Glomerular endothelial cell (primary cell): ENCODE data around the gene APOBEC3B. TPM values are rescaled to one million over a fixed set of nuclear protein-coding genes. Genes with fewer than 3 reads are reported as not detected.
"Not testable (repeated sequence)": the region's sequence is repeated elsewhere in the genome, so short reads cannot be mapped to it uniquely, and the experiment has no call there.

ENCODE experiments used
- DNase-seq: peaks from one replicate; pipeline ENCODE4 v3.0.0-alpha.2; 2011; ENCODE audit warnings: low read depth, low spot score; ENCODE audit errors: extremely low read depth
- total RNA-seq: library from RNA; depleted of rRNA; stranded (reverse); fragments of >200 nt; gene quantifications from 2 replicates; pipeline ENCODE4 v1.2.3, GENCODE V29; 2015

The APOBEC3B gene
- total RNA-seq, 1 donor from 2014 or later, result 4.7 TPM

DNA sequence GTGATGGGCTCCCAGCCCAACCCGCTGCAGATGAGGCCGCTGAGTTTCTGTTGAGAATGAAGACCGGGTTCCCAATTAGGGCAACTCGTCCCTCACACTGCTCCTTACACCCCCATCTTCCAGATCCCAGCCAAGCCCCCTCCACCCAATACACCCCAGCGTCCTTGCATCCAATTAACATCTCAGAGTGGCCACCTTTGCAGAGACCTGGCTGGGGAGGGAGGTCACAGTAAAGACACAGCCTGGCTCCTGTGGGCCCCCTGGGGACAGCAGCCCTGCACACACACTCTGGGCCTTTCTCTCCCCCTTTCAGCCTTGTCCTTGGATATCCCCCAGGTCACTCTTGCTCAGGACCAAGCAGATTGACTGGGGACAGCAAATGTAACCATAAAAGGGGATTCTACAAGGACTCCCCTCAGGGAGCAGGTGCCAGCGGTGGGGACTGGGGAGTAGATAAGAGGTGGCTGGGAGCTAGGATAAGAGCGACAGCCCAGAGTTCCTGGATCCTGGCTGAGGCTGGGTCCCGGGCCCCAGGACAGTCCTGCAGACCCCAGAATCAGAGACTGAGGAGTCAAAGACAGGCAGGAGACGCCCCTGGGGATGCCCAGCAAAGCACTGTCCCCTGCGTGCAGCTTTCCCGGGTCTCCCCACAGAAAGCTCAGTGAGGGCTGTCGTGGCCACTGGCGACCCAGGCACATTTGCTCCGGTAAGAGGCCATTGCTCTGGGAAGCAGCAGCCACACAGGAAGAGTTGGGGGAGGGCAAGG is 16.4 kb upstream of the APOBEC3B start:
- DNase-seq, result no peak

DNA sequence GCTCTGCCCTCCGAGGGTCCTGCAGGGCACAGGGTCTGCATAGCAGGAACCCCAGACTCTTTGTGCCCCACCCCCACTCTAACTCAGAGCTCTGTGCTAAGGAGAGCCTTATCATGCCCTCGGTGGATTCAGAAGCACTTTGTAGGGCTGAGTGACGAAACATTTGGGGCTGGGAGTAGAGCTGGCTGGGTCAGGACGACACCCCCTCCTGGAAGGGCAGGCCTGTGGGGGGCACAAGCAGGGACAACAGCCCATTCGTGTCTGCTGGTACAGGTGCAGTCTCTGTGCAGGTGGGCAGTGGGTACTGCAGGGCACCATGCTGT is 15.8 kb upstream of the APOBEC3B start:
- no peak for DNase-seq

DNA sequence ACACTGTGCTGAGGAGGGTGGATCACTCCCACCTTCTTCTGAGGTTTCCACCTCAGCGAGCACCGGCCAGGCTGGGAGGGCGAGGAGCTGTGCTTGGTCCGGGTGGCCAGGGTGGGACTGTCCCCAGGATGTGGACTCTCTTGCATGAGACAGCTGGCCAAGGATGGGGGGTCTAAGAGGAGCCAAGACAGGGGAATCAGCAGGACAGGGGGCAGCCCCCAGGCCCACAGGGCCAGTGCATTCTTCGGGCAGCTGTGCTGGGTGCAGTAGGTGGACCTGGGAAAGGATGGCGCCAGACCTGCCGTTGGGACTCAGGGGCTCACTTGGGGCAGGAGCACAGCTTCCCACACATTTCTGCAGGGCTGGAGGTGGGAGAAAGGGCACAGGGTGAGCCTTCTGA is 15.2 kb upstream of the APOBEC3B start:
- DNase-seq, result no peak

DNA sequence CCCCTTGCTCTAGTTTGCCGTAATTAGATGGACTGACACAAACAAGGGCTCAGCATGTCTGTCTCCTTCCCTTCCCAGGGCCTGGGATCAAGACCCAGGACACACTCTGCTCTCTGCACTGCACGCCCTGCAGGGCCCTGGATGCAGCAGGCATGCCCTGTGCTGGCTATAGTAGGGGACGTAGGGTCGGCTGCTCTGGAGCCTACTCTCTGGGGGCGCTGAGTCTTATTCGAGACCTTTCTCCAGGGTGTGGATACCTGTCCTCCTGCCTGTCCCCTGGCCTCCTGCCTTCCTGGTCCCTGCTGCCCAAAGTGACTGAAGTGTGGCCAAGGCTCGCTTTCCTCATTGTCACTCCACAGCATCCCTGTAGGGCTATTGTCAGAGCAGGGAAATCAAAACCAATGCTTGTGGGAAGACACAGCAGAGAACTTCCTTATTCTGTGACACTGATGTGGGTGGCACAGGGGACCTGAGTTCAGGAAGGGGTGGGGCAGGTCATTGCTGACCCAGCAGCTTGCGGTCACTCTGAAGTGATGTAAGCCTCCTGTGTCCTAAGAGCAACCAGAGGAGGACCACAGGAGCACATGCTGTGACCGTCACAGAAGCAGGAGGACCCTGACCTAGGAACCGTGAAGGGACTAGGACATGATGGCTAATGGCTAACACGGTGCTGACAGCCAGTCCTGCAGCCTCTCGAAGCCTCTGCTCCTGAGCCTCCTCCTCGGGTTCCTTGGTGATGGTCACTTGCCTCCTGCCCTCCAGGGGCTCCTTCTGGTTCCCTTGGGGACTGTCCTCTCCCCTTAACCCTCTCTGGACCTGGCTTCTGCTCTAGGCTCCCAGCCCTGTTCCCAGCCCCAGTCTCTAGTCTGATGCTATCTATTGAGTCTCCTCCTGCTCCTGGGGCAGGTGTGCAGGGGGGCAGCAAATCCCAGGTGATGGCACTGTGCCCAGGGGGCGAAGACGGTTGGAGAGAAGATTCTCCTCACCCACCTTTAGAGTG is 14.4 kb upstream of the APOBEC3B start:
- DNase-seq, result no peak

DNA sequence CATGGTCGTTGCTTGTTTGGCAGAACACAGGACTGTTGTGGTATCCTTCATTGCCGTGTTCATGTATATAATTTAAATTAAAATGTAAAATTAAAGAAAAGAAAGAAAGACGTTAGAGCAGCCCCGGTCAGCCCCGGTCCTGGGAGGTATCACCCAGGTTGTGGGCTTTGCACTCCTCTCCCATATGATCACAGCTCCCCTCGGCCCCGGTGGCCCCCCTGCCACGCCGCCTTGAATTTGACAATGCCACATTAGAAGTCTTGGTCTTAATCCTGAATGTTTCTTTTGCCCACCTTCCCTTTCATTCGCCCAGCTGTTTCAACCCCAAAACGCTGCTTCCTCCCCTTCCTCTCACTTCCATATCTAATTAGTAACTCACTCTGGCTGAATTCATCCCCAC is 13.3 kb upstream of the APOBEC3B start:
- no peak for DNase-seq

DNA sequence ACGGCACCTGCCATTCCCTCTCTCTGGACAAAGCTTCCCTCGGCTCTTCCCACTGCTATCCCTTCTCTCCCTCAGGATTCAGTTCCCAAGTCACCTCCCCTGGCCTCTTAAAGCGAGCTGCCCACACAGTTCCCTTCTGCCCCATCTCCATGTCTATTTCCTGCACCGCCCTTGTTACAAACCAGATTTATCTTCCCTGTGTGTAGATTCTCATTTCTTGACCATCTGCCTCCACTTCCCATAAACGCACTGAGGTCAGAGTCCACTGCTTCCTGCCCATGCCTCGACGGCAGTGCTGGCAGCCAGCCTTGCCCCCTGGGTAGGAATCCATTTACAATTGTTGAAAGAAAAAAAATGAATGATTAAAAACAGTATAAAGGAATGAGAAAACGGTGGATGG is 11.6 kb upstream of the APOBEC3B start:
- DNase-seq, result no peak

DNA sequence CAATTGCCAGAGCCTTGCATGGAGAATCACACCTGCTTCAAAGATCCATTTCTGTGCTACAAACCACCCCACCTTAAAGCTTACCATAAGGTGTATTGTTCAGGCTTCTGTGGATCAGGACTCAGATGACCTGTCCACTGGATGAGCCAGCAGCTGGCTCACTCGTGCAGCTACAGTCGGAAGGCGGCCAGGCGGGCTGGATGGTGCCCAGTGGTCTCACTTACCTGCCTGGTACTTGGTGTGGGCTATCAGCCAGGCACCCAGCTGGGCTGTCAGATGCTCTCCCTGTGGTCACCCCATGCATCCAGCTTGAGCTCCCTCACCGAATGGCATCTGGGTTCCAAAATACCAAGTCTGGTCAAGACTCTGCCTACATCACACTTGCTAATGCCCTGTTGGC is 10.9 kb upstream of the APOBEC3B start:
- DNase-seq, result no peak

DNA sequence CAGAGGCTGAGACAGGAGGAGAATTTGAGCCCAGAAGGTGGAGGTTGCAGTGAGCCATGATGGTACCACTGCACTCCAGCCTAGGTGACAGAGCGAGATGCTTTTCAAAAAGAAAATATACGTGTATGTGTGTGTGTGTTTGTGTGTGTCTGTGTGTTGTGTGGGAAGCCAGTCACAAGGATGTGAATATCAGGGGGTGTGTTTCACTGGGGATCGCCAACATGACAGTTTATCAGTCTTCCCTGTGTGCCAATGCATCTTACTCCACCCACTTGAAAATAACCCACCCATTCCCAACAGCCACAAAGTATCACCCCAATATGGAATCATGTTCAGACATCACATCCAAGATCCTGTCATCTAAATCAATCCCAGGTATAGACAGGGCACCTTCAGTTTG is 10.4 kb upstream of the APOBEC3B start:
- no peak for DNase-seq

DNA sequence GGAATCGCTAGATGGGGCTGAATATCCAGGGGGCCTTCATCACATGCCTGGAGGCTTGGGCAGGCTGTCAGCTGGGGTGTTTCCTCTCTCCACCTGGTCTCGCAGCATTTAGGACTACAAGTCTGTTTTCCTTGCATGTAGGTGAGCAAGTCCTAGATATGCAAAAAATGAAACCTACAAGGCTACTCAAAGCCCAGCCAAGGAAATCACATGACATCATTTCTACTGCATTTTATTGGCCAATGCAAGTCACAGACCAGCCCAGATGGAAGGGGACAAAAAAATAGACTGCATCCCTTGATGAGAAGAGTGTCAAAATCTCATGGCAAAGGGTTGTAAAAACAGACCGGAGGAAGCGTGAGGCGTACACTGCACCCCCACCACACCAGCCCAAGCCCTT is 9.6 kb upstream of the APOBEC3B start:
- no peak for DNase-seq

DNA sequence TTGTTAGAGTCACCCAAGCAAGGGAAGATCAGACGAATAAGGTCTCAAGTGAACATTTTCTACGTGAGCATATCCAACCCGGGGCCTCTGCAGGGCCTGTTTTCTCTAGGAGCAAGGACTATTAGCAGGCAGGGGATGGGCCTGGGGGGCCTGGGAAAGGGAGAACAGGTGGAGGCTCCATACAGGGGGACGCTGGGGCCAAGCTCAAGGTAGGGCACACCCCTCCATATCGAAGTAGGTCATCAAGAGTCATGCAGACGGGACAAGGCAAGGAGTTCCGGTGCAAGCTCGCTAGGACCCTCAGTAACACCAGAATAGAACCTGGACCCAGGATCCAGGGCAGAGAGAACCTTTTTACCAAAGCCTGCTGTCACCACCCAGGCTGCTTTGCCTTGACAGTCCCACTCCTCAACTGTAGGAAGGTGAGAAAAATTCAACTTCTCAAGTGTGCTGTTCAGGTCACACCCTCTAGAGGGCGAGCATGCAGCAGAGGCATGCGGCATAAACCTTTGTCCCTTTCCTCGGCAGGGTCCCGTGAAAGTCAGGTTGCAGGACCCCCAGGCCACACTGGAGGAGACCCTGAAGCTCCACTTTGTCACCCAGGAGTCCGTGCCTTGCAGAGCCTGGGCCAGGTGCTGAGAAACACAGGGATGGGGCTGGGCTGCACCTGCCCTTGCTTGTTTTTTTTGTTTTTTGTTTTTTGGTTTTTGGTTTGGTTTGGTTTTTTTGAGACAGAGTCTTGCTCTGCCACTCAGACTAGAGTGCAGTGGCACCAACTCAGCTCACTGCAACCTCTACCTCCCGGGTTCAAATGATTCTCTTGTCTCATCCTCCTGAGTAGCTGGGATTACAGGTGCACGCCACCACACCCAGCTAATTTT is 8.6 kb upstream of the APOBEC3B start:
- DNase-seq, result no peak

DNA sequence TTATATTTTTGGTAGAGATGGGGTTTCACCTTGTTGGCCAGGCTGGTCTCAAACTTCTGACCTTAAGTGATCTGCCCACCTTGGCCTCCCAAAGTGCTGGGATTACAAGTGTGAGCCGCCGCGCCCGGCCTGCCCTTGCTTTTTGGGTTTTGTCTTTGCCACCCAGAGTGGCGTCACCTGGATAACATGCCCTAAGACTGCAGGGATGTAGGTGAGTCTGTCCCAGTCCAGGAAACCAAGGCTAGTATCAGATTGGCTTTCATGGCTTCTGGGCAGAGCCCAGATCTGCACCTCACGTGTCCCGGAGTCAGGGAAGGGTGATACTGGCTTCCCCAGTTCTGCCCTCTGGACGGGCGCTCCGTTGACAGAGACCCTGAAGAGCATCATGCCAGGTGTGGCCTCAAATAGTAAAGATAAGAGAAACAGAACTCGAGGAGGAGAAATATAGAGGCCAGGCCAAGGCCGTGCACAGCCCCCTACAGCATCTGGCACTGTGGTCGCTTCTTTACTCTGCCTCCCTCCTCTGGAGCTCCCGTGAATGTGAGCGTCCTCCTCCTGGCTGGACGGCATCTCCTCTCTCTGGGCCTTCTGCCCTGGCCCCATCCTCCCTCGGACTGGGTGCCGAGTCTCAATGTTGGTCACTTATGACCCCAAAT is 7.8 kb upstream of the APOBEC3B start:
- no peak for DNase-seq

DNA sequence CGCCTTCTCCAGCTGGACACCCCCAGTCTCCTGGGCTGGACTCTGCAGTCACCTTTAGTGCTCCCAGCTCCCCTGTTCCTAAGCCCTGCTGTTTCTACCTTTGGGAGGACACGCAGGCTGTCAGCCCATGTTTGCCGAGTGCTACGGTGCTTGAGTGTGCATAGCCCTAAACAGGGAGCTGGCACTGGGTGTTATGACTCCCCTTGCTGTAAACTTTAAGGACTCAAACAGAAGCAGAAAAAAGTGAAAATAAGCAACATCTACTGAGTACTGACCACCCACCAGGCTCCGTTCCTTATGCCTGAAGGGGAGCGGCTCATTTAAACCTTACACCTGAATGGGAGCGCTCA is 7.3 kb upstream of the APOBEC3B start:
- DNase-seq, result no peak

DNA sequence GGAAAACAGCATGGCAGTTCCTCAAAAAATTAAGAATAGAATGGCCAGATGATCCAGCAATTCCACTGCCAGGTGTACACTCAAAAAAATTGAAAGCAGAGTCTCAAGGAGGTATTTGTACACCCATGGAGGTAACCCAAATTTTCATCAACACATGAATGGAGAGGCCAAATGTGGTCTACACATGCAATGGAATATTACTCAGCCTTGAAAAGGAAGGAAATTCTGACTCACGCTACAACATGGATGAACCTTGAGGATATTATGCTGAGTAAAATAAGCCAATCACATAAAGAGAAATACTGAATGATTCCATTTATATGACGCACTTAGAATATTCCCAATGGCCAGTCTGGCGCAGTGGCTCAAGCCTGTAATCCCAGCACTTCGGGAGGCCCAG is 4.9 kb upstream of the APOBEC3B start:
- DNase-seq, result not testable (repeated sequence)

DNA sequence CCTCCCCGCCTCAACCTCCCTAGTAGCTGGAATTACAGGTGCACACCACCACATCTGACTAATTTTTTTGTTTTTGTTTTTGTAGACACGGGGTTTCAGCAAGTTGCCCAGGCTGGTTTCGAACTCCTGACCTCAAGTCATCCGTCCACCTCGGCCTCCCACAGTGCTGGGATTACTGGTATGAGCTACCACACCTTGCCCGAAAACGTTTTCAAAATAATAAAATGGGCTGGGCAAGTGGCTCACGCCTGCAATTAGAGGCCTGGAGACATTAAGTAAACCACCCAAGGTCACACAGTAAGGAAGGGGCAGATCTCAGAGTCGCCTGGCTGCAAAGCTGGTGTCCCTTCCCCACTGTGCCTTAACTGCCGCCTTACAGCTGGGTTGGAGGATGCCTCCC is 1.6 kb upstream of the APOBEC3B start:
- DNase-seq, result not testable (repeated sequence)

DNA sequence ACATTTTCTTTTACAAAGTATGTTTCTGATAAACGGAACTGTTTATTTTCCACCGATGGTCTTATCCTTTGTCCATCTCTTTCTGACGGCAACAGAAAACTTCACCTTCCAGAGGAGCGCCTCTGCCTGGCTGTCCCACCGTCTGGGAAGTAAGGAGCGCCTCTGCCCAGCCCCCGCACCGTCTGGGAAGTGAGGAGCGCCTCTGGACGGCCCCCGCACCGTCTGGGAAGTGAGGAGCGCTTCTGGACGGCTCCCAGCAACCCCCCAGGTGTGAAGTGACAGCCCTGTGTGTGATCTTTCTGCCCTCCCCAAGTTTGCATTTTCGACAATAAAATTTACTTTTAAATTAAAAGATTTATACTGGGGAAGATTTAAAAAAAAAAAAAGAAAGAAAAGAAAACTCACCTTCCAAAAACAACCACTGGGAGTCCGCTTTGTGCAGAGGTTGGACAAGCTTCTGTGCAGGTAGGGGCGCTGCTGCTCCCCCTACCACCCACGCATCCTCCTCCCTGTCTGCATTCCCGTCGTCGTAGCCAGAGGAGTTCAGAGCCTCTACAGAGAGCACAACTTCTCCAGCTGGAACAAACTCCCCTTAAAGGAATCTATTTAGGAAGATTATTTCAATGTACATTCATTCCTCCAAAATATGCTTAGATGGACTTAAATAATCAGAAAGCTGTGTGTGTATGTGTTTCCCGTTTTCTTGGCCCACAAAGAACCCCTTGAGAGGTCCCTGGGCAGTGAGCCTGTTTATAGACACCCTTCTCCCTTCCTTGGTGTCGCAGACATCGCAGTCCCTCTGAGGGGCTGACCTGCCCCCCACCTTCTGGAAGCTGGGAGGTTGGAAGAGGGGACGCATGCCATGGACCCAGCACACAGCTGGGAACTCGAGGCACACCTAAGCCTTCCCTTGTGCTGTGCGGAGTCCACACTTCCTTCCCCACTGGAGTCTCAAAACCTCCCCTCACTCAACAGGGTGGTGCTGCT is 849 bp upstream of the APOBEC3B start:
- no peak for DNase-seq

DNA sequence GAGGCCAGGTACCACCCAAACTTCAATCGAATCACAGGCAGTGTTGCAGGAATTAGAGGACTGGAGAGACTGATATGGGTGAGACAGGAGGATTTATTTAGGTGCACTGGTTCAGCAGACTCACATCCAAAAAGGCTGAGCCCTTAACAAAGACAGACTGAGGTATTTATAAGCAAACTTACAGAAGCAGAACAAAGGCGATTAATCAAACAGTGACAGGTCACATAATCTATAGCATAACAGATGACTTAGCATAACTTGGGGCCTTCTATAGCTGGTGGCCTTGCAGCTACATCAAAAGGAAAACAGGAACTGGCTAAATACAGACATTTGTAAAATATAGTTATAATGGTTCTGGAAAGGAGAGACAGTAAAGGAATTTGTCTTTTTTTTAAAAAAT is 2.1 kb downstream of the APOBEC3B start:
- DNase-seq, result no peak

DNA sequence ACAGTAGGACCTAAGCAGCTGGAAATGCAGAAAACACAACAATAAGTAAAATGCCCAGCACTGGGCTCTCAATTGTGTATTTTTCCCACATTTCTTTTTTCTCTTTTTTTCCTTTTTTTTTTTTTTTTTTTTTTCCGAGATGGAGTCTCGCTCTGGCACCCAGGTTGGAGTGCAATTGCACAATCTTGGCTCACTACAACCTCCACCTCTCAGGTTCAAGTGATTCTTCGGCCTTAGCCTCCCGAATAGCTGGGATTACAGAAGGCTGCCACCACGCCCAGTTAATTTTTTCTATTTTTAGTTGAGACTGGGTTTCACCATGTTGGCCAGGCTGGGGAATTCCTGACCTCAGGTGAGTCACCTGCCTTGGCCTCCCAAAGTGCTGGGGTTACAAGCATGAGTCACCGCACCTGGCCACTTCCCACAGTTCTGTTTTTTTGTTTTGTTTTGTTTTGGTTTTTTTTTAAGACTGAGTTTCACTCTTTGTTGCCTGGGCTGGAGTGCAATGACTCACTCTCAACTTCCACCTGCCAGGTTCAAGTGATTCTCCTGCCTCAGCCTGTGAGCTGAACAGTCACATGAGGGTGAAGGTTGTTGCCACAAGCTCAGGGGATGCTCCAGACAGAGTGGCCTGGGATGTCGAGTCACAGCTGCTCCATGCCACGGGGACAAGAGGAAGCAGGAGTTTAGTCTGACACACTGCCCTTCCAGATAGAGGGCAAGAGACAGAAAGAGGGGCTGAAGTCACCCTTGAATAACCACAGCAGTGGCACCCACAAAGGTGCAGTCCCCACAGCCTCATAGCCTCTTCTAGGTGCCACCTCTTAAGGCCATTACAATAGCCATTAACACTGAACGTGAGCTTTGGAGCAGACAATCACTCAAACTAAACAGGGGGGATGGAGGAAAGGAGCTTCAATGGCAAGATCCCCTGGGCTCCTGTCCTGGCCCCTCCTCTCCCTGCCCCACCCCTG is 2.9 kb downstream of the APOBEC3B start:
- not testable (repeated sequence) for DNase-seq

DNA sequence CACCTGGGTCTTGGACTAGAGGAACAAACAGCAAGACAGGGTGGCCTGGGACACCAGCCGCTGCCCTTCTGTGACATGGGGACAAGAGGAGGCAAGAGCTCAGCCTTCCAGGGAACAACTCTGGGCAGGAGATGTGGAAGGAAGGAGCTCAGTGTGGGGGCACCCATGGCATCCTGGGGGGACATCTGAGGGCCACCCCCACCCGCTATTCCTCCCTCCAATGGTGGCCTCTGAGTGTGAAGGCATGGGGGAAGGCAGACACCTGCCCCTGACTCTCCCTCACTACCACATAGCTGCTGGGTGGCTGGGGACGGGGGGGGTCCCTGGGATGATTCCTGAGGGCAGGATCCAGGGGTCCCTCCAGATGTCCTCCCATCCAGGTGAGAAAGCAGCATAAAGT is 4.5 kb downstream of the APOBEC3B start:
- no peak for DNase-seq
